GM10248 (cell line): ENCODE data around the gene TDO2.

Experiments
- CTCF ChIA-PET: fragments of 300-600 bp; sonication (Branson Sonifier 250); formaldehyde crosslinking; extraction: SDS; loops from one replicate; lab custom pipeline; 2021; ENCODE audit warnings: antibody characterized with exemption; lab: Yijun Ruan, JAX
- POLR2A ChIA-PET: fragments of 350-650 bp; sonication (Branson Sonifier 250); formaldehyde crosslinking; extraction: SDS; loops from one replicate; lab custom pipeline; 2020; ENCODE audit warnings: antibody characterized with exemption; lab: Yijun Ruan, JAX
- DNase-seq: peaks from one replicate; pipeline ENCODE4 v3.0.0; 2012; ENCODE audit errors: extremely low spot score
- CTCF ChIP-seq: IDR thresholded peaks from 2 replicates; pipeline ENCODE4 v1.5.1; 2012; ENCODE audit warnings: mild to moderate bottlenecking, low read depth; ENCODE audit errors: extremely low read depth, missing control alignments, control extremely low read depth

Gene TDO2

GRCh38 chr4:155962767-155963166 lies 59.3 kb downstream of the TDO2 start:
- no peak for DNase-seq
- ChIA-PET CTCF (interaction anchor here (0.7 to 3.2 kb wide), 2 partner anchors 9 kb away, joined by 3 to 11 read pairs; partner anchors contain the start of gene CTSO), POLR2A (no interaction called here)
- TF ChIP-seq CTCF = no peak

GRCh38 chr4:155964016-155964891 lies 60.8 kb downstream of the TDO2 start:
- ChIA-PET CTCF (interaction anchor here (0.9 to 3.2 kb wide), 5 partner anchors 10 to 314 kb away, joined by 3 to 11 read pairs (median 3); partner anchors contain the start of gene CTSO), POLR2A (no interaction called here)
- no peak for TF ChIP-seq CTCF
- no peak for DNase-seq

GRCh38 chr4:155966171-155966570 lies 62.7 kb downstream of the TDO2 start:
- ChIA-PET POLR2A (no interaction called here), CTCF (interaction anchor here (1.3 to 1.6 kb wide), 3 partner anchors 9 to 34 kb away, joined by 3 to 11 read pairs (median 3); partner anchors contain the start of gene CTSO)
- TF ChIP-seq CTCF = no peak
- DNase-seq = no peak

- ChIA-PET CTCF (interaction anchor here (1.3 to 1.6 kb wide), 4 partner anchors 8 to 34 kb away, joined by 3 to 11 read pairs (median 4); partner anchors contain the start of gene CTSO), POLR2A (no interaction called here)
- no peak for TF ChIP-seq CTCF
- DNase-seq = no peak
These were observed 63.4 kb downstream of the TDO2 start for GRCh38 chr4:155966731-155967395.
